Raji (cell line): ENCODE measurements around the gene CCDC141.

Experiments used
- POLR2A ChIP-seq: IDR thresholded peaks from 2 replicates; pipeline ENCODE4 v1.6.1; 2011; ENCODE audit warnings: low read depth, low read length, control low read depth; ENCODE audit not compliant: insufficient read depth

CCDC141 gene

GRCh38 chr2:178805457-178805856 is 244.5 kb downstream of the CCDC141 start:
- no peak for TF ChIP-seq POLR2A

GRCh38 chr2:178804791-178805190 is 245.1 kb downstream of the CCDC141 start:
- no peak for TF ChIP-seq POLR2A

- TF ChIP-seq POLR2A, result no peak
Measured at GRCh38 chr2:178800510-178800909, 249.4 kb downstream of the CCDC141 start.

GRCh38 chr2:178799305-178799704 is 250.6 kb downstream of the CCDC141 start:
- TF ChIP-seq POLR2A, result no peak

GRCh38 chr2:178796079-178796677 is 253.8 kb downstream of the CCDC141 start:
- no peak for TF ChIP-seq POLR2A

- no peak for TF ChIP-seq POLR2A
Measured at GRCh38 chr2:178787934-178788333, 262.0 kb downstream of the CCDC141 start.

GRCh38 chr2:178787155-178787554 is 262.8 kb downstream of the CCDC141 start:
- TF ChIP-seq POLR2A, result no peak

GRCh38 chr2:178783889-178784288 is 266.0 kb downstream of the CCDC141 start:
- TF ChIP-seq POLR2A, result no peak

- no peak for TF ChIP-seq POLR2A
Measured at GRCh38 chr2:178782236-178782635, 267.7 kb downstream of the CCDC141 start.
